Measurements from ENCODE around the gene CDH23.

DNA sequence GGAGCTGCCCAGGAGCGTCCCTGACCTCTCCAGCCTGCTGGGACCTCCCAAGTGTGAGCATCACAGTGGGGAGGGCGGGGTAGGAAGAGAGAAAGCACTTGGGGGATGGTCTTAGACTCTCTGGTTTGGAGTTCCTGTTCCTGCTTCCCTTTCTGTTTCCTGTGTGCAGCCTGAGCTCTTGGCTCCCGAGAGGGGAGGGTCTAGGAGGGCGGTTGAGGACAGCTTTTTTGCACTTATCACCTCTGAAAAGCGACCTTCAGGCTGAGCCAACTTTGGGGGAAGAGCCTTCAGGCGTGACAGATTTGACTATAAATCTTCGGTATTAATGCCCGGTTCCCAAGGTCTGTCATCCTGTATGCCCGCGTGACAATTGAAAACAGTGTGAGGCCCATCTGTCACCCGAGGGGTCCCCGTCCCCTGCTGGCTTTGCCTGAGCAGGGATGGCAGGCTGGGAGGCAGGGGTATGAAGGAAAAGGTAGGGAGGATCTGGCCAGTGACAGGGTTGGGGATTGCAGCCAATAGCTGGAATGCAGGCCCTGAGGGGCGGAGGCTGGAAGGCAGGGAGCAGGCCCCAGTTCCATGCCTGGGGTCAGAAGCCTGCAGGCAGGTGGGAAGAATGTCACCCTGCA, 78.6 kb downstream of the CDH23 start:
- TF ChIP-seq, protein P1, sequence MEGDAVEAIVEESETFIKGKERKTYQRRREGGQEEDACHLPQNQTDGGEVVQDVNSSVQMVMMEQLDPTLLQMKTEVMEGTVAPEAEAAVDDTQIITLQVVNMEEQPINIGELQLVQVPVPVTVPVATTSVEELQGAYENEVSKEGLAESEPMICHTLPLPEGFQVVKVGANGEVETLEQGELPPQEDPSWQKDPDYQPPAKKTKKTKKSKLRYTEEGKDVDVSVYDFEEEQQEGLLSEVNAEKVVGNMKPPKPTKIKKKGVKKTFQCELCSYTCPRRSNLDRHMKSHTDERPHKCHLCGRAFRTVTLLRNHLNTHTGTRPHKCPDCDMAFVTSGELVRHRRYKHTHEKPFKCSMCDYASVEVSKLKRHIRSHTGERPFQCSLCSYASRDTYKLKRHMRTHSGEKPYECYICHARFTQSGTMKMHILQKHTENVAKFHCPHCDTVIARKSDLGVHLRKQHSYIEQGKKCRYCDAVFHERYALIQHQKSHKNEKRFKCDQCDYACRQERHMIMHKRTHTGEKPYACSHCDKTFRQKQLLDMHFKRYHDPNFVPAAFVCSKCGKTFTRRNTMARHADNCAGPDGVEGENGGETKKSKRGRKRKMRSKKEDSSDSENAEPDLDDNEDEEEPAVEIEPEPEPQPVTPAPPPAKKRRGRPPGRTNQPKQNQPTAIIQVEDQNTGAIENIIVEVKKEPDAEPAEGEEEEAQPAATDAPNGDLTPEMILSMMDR (conservative IDR thresholded peaks at IDR 0.05 in 1 of 2, IDR thresholded peaks at IDR 0.05 in 1 of 2; ENCODE audit: extremely low read depth in 1 of 2, insufficient read depth in 1 of 2, low read depth in 1 of 2, low read length in 2 of 2): no peak
- TF ChIP-seq EZH2 (IDR thresholded peaks at IDR 0.05; ENCODE audit: borderline replicate concordance, low read length): no peak
